HG02678 (cell line): Measurements from ENCODE around the gene CDH1.
A peak's percentile ranks its signal among the peaks of the same experiment; 100 is the strongest.

ENCODE experiments used
- ATAC-seq: cut with Tn5 transposase; IDR thresholded peaks from one replicate; pipeline ENCODE4 v1.9.1; 2021; ENCODE audit warnings: mild to moderate bottlenecking, moderate library complexity; ENCODE audit not compliant: unreplicated experiment

Gene CDH1

DNA sequence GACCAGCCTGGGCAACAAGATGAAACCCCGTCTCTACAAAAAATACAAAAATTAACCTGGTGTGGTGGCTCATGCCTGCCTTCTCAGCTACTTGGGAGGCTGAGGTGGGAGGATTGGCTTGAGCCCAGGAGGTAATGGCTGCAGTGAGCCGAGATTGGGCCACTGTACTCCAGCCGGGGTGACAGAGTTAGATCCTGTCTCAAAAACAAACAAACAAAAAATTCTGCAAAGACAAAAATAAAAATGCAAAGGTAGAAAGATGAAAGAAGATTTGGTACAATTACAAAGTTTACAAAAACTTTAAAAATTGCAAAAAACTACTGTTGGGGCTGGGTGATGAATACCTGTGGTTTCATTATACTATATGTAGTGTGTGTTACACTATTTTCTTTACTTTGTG lies 5.5 kb upstream of the CDH1 start:
- no peak for ATAC-seq

DNA sequence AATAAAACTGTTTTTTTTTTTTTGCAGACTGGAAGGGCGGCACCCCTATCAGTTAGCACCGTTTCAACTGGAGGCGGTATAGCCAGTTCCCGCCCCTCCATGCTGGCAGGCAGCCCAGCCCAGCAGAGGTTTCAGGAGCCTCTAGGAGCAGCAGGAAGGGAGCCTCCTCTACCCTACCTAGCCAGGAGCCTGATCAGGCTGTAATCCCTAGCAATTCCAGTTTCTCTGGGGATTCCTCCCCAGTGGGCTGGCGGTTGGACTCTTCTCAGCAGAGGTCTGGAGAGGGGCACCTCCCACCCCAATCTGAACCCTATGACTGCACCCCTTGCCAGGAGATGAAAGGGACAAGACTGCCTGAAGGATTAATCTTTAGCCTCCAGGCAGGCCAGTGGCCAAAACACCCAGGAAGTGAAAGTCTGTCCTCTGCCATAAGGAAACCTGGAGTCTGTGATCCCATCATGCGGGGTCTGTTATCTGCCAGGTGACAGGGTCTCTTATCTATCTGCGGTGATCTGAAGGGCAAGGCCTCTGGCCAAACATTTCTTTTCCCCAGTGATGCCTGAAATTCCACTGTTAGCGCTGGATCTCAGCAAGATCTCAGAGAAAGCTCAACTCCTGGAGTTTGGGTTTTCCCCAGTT lies 4.9 kb upstream of the CDH1 start:
- ATAC-seq: no peak

DNA sequence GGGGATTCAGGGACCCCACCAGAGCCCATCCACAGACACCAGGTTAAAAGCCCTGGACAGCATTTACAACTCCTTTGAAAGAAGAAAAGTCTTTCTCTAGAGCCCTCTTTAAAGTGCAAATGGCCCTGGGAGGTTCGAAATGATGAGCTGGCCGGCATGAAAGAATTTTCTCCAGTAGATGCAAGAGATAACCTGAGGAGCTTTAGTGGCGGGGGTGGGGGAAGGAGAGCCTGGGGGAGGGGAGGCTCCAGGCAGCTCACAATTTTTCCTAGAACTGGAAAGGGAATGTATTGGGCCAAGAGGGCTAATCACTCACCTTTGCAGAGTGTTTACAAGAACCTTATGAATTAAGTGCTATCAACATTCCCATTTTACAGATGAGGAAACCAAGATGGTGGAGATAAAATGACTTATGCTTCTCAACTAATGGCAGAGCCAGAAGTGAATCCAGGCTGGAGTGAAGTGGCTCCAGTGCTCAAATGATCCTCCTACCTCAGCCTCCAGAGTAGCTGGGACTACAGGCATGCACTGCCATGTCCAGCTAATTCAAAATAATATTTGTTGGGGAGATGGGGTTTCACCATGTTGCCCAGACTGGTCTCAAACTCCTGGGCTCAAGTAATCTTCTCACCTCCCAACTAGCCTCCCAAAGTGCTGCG lies 4.2 kb upstream of the CDH1 start:
- ATAC-seq: no peak

DNA sequence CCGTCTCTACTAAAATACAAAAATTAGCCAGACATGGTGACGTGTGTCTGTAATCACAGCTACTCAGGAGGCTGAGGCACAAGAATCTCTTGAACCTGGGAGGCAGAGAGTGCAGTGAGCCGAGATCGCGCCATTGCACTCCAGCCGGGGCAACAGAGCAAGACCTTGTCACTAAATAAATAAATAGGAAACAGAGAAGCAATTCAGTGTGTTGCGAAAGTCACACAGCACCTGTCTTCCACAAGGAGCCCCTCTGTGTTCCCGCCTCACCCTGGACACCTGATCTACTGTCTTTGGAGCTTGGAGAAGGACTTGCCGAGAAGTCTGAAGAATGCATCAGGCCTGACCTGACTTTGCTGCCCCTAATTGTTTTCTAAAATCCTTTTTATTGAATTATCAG lies 3.5 kb upstream of the CDH1 start:
- ATAC-seq: no peak

DNA sequence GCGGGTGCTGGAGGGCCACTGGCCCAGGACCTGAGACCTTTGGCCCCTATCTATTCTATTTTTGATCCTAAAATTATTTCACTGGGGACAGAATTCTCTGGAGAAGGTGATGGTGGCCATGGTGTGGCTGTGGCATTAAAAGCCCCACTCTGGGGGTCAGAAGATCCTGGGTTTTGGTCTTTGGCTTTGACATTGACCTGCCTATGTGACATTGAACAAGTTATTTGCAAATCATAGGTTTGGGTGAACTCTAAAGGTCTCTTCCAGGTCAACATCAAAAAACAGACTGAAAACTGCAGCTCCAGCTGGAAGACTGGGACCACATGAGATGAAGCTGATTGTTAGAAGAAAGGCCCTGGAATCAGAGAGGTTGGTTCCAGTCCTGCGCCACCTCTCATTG lies 2.3 kb upstream of the CDH1 start:
- ATAC-seq: no peak

DNA sequence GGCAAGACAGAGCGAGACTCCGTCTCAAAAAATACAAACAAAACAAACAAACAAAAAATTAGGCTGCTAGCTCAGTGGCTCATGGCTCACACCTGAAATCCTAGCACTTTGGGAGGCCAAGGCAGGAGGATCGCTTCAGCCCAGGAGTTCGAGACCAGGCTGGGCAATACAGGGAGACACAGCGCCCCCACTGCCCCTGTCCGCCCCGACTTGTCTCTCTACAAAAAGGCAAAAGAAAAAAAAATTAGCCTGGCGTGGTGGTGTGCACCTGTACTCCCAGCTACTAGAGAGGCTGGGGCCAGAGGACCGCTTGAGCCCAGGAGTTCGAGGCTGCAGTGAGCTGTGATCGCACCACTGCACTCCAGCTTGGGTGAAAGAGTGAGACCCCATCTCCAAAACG lies 531 bp upstream of the CDH1 start:
- ATAC-seq: no peak

DNA sequence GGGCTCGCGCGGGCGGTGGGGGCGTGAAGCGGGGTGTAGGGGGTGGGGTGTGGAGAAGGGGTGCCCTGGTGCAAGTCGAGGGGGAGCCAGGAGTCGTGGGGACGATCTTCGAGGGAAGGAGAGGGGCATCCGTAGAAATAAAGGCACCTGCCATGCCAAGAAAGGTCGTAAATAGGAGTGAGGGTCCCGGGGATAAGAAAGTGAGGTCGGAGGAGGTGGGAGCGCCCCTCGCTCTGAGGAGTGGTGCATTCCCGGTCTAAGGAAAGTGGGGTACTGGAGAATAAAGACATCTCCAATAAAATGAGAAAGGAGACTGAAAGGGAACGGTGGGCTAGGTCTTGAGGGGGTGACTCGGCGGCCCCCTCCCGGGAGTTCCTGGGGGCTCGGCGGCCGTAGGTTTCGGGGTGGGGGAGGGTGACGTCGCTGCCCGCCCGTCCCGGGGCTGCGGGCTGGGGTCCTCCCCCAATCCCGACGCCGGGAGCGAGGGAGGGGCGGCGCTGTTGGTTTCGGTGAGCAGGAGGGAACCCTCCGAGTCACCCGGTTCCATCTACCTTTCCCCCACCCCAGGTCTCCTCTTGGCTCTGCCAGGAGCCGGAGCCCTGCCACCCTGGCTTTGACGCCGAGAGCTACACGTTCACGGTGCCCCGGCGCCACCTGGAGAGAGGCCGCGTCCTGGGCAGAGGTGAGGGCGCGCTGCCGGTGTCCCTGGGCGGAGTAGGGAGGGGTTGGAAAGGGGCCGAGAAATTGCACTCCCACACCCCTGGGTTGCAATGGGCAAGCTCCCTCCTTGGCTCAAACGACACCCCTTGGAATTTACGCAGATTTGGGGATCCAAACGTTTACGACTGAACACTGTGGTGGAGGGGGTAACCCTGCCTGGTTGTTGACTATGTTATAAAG lies 888 bp downstream of the CDH1 start:
- ATAC-seq: no peak

DNA sequence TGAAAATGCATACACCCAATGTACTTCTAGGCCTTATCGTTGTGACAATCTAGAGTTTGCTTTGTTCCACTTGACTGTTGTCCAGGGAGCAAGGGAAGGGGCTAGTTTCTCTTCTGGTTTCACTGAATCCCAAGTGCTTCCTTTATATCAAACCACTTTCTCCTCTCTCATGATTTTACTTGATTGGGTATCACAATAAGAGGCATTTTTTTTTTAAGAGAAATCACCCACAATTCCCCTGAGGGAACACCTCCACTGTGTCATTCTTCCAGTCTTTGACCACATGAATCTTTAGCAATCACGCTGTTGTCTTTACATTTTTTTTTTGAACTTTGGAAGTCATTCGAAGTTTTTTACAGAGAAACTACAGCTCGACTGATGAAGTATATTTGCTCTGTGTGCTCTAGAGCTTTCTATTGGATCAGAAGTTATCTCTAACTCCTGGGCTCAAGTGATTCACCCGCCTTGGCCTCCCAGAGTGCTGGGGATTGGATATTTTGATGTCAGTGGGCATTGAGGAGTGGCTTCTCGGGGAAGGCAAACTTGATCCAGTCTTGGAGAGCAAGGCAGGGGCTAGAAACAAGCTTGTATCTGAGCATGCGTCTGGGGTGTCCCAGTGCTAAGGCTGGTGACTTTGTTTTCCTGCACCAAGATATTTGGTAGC lies 3.0 kb downstream of the CDH1 start:
- ATAC-seq: no peak

DNA sequence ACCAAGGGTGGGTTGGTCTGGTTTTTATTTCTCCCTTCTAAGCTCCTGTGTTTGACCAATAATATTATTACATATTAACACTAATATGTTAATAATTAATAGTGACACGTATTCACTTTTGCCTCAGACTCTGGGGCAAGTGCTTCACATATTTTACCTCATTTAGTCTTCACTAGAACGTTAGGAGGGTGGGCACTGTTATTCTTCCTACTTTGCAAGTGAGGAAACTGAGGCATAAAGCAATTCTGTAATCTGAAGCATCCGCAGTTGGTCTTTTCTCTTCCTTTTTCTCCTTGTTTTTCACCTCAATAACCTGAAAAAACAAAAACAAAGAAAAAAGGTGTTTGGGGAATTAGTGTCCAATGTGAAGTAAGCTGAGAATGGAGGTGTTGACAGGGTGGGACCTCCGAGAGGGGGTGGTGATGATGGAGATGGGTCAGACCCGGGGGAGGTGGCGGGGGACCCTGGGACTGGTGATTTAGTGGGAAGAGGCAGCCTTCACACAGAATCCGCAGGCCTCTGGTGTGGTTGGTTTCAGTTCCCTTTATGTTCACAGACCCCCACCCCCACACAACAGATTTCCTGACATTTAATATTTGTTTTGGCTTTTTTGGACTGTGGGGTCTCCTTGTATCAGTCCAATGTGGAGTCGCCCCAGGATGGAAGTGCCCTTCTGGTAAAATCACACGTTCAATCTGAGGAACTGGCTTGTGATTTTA lies 3.7 kb downstream of the CDH1 start:
- ATAC-seq: no peak

DNA sequence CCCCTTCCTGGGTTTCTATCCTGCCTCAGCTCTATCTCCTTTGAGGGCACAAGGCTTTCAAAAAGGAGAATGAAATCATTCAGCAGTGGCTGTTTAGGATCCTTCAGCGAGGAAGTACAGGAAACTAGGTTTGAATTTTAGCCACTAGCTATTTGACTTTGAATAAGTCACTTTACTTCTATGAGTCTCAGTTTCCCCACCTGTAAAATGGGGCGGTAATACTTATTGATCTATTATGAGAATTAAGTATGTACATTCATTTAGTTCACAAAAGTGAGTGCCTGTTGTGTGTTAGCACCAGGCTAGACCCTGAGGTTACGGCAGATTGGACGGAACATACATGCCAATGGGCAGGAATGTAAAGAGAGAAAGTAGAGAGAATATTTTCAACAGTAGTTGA lies 6.6 kb downstream of the CDH1 start:
- no peak for ATAC-seq

DNA sequence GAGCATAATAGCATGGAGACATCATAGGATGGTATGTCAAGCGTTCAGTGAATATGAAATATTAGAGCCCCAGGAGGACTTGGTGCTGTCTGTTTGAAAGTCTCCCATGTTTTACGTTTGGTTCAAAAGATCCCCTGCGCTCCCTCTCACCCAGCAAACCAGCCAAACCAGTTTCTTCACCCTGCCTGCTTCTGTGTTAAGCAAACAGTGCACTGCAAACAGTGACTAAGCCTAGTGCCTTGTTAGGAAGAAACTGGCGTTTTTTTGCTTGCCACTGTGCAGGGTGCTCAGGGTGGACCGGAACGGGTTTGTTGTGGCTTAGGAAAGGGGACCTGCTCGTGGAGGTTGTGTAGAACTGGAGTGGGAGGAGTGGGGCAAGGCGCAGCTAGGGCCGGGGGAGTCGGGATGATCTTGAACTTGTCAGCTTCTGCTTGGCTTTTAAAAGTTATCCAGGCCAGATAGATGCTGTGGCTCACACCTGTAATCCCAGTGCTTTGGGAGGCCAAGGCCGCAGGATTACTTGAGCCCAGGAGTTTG lies 7.7 kb downstream of the CDH1 start:
- ATAC-seq: no peak

DNA sequence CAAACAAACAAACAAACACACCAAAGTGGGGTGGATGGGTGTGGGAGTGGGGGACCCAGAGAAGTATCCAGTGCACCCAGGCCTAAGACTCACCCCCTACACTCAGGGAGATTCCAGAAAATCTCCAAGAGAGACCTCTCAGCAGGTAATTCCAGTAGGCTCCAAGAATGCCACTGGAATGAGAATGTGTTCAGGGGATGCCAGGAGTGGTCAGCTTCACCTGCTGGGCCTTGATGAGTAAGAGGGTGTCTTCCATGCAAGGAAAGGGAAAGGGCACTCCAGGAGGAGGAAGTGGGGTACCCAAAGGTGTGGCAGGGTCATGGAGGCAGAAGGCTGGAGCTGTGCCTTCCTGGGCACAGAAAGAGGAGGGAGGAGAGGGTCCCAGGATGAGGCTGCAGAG lies 9.9 kb downstream of the CDH1 start:
- ATAC-seq: no peak

DNA sequence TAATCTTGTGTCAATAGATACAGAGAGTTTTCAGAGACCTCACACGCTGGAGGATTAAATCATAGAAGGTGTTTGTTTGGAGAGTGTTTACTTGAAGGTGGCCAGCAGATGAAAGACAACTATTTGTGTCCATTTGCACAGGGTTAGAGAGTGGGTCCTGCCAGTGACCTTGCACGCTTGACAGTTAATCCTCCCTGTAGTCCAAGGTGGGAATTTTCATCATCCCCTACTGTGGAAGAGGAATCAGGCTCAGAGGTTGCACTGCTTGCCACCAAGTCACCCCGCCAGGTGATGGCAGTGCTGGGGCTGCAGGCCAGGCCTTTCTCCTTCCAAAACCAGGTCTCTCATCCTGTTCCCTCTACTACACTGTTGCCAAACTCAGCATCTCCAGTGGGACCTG lies 12.3 kb downstream of the CDH1 start:
- ATAC-seq: no peak

DNA sequence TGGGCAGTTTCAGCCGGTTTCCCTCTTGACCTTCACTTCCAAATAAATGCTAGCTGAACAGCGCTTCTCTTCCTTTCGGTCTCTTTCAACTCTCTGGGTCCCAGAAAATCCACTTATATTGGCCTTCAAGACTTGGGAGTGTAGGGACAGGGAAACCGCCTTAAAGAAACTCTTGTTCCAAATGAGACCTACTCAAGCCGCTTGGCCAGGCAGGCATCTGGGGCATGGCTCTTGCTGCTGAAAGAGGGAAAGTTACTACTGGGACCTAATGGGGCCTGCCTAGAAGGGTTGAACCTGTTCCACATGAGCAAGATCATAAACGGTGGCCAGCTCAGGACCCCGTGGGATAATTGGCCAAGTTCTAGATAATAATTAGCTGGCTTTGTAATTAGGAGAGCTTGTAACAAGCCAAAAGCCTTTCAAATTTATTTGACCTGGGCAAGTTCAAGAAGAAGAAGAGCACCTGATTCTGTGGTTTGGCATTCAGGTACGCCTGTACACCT lies 13.2 kb downstream of the CDH1 start:
- no peak for ATAC-seq

DNA sequence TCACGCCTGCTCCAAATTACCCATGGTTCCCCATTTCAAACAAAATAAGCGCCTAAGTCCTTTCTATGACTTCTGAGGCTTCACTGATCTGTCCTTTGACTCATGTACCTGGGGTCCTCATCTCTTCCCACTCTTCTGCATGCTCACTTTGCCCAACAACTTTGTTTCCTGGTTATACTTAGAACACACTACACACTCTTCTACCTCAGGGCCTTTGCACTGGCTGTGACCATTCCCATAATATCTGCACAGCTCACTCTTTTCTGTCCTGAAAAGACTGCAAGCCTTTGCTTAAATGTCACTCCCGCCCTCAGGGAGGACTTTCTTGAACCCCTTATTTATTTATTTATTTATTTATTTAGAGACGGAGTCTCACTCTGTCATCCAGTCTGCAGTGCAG lies 14.1 kb downstream of the CDH1 start:
- no peak for ATAC-seq

DNA sequence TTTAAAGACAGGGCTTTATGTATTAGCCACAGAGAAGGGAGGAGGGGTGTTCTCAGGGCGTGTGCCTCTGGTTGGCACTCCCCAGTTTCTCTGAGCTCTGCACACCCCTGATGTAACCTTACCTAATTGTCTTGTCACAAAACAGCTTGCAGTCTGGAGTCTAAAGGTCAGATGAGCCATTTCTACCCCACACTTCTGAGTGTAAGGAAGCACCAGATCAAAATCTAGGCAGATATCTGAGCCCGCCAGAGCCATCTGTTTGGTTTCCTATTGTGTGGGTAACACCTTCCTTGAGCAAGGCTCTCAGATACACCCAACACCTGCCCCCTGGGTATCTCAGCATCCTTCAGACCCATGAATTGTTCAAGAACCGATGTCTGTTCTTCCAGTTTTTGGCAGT lies 15.5 kb downstream of the CDH1 start:
- ATAC-seq: no peak

DNA sequence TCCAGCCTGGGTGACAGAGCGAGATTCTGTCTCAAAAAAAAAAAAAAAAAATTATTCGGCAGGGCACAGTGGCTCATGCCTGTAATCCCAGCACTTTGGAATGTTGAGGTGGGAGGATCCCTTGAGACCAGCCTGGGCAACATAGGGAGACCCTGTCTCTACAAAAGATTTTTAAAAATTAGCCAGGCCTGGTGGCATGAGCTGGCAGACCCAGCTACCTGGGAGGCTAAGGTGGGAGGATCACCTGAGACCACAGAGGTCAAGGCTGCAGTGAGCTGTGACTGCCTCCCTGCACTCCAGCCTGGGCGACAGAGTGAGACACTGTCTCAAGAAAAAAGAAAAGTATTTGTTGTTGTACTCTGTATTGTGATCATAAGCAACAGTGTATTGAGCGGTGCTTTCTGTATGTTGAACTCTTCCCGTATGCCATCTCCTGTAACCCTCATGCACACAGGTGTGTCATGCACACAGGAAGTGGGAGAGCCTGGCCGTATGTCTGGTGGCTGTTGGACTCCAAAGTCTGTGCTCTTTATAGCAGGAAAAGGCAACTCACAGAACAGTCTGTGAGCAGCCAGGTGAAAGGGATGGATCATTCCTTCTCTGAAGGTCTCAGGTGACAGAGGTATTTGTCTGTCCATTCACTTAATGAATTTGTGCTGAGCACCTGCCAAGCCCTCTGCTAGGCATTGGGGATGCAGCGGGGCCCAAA lies 17.1 kb downstream of the CDH1 start:
- ATAC-seq: no peak

DNA sequence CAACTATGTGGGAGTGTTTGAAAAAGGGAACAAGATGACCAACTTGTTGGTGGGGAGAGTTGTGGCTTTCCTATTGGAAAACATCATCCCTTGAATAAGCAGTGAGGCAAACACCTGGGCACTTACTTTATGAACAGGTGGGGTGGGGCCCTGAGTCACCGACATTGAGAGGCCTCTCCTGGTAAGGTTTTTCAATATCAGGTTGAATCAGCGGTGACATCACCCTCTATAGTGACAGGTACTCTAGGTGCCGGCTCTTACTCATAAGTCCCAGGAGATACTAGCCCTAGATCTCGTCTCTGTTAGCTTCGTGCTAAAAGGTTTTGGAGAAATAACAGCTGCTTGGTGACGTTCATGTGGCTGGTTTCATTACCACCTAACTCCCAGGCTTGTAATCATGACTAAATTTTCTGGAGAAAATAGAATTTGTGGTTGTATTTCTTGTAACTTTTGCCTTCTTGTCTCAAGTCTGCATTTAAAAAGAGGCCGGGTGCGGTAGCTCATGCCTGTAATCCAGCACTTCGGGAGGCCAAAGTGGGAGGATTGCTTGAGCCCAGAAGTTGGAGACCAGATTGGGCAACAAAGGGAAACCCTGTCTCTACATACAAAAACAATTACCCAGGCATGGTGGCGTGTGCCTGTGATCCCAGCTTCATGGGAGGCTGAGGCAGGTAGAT lies 19.3 kb downstream of the CDH1 start:
- ATAC-seq: peak; percentile 58

DNA sequence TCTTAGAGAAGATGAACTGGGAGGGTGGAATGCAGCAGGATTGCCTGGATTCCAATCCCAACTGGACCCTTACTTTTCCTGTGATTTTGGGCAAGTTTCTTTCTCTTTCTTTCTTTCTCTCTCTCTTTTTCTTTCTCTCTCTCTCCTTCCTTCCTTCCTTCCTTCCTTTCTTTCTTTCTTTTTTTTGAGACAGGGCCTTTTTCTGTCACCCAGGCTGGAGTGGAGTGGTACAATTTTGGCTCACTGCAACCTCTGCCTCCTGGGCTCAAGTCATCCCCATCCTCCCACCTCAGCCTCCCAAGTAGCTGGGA lies 20.5 kb downstream of the CDH1 start:
- ATAC-seq: no peak
